ENCODE results near the gene MBTPS2.

The MBTPS2 gene

GRCh38 chrX:21934414-21934813 is 95.0 kb downstream of the MBTPS2 start:
- DNase-seq (ENCODE audit: low spot score), result peak; percentile 47

All from kidney tubule cell (primary cell).